Subcutaneous adipose tissue (tissue), 4 donors: ENCODE data around the gene FARP2. TPM values are rescaled to one million over a fixed set of nuclear protein-coding genes. Genes with fewer than 3 reads are reported as not detected.

Experiments used
- total RNA-seq, 4 donors: library from RNA; depleted of rRNA; stranded (reverse); fragments of >200 nt; gene quantifications; one replicate each; pipeline ENCODE4 v1.1.0, GENCODE V29; 2016
- TF ChIP-seq, protein P1 (sequence below): fragments of 450-650 bp; IDR thresholded peaks from one replicate; pipeline ENCODE4 v1.5.1; 2016; ENCODE audit warnings: low read depth, mild to moderate bottlenecking, control low read depth, antibody characterized with exemption, moderate library complexity

FARP2 gene
- total RNA-seq, 4 donors from 2014 or later = 27.4 to 49.1 (median 35.0) TPM

DNA sequence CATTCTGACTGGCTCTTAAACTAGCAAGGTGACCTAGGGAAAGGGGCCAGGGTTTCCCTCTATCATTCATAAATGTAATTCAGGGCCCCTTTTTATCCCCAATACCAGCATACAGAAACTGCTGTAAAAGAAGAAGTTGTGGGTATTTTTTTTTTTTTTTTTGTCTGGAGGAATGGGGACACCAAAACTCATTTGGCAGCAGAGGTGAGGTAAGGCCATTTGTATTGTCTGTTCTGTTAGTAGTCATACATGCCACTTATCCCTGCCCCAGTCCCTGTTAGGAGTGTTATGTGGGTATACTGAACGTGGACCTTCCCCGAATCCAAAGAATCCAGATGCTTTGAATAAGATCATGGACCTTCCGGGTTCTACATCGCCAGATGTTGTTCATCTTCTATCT is 38.7 kb upstream of the FARP2 start:
- TF ChIP-seq, protein P1, sequence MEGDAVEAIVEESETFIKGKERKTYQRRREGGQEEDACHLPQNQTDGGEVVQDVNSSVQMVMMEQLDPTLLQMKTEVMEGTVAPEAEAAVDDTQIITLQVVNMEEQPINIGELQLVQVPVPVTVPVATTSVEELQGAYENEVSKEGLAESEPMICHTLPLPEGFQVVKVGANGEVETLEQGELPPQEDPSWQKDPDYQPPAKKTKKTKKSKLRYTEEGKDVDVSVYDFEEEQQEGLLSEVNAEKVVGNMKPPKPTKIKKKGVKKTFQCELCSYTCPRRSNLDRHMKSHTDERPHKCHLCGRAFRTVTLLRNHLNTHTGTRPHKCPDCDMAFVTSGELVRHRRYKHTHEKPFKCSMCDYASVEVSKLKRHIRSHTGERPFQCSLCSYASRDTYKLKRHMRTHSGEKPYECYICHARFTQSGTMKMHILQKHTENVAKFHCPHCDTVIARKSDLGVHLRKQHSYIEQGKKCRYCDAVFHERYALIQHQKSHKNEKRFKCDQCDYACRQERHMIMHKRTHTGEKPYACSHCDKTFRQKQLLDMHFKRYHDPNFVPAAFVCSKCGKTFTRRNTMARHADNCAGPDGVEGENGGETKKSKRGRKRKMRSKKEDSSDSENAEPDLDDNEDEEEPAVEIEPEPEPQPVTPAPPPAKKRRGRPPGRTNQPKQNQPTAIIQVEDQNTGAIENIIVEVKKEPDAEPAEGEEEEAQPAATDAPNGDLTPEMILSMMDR = no peak

DNA sequence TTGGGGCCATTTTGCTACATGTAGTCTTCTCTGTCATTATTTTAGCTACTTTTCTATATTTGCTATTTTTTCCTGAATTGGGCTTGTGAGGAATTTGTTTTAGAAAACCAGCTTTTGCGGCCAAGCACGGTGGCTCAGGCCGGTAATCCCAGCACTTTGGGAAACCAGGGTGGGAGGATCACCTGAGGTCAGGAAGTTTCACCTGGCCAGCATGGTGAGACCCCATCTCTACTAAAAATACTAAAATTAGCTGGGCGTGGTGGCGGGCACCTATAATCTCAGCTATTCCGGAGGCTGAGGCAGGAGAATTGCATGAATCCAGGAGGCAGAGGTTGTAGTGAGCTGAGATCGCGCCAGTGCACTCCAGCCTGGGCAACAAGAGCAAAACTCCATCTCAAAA is 35.7 kb upstream of the FARP2 start:
- TF ChIP-seq, protein P1 = no peak

DNA sequence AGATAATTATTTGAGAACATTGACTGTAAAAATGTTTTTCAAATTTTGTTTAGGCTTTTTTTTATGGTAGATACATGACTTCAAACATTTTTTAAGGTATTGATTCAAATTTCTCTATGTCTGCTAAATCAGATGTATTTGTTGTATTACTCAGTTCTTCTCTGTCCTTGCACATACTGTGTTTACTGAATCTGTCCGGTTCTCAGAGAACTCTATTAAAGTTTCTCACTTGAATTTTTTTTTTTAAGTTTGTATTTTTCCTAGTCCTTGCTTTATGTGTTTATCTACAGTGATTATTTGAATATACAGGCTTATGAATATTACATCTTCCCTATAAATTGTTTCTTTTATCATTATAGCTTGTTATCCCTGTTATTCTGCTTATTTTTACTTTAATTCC is 35.1 kb upstream of the FARP2 start:
- TF ChIP-seq, protein P1 = no peak

DNA sequence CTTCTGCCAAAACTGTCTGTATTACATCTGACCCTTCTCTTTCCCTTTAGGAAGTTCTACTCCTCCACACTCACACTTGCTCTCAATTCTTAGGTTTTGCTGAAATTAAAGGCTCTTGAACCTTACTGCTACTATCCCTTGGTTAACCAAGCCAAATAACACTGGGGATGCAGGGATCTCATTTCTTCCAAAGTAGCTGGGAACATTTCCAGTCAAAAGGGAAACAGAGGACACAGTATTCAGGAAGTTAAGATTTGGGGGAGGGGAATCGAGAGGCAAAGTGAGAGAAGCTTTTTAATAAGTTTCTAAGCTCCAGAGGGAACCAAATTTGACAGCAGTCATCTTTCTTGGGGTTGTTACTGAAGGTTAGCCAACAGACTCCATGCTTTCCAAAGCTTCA is 34.2 kb upstream of the FARP2 start:
- TF ChIP-seq, protein P1 = no peak

DNA sequence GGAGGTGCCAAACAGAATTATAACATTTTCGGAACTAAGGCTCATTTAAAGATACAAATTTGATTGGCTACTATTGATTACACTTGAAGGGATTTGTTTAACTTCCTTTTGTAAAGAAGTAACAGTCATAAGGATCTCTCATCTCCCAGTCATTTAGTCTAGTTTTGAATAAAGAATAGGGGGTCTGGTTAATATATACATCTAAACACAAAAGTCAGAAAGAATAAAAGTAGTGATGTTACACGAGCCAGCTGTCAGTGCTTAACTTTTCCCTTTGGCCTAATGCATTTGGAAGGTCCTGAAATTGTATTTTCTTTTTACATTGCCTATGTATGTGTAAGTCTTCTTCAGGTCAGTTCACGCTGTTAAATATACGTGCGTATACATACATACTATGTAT is 32.3 kb upstream of the FARP2 start:
- TF ChIP-seq, protein P1 = no peak

DNA sequence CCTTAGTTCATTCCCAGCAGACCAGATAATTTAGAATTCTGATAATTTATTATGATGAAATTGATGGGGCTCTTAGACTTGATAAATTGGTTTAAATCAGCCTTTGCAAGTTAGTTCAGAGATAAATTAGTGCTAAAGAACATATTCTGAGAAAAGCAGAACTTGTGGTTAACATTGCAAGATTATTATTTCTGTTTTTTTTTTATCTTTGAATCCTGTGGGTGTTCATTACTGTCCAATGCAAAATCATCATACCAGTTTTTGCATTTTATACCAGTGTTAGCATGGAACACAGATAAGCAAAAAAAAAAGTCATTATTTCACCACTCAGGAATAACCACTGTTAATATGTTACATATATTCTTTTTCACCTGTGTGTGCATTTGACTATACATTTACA is 31.3 kb upstream of the FARP2 start:
- TF ChIP-seq, protein P1 = no peak

DNA sequence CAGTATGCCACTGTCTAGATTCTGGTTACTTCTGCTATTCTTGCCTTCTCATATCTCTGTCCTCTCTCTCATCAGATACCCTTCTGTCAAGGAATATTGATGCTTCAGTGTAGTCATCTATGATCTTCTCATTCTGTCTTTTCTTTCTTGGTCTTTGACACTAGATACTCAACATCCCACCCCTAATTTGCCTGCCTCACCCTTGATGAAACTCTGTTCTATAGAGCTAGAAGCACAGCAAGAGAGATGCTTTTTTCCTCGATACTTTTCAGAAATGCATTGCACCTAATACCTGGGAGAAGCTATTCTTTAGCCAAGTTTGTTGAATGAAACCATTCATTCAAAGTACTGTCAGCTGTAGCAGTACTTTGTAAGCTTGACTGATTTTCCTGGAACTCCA is 30.8 kb upstream of the FARP2 start:
- TF ChIP-seq, protein P1 = no peak
